ENCODE measurements around the gene CMTR1. TPM values are rescaled to one million over a fixed set of nuclear protein-coding genes. Genes with fewer than 3 reads are reported as not detected.
A peak's percentile ranks its signal among the peaks of the same experiment; 100 is the strongest.

Gene CMTR1
- total RNA-seq, 4 donors from 2014 or later: 35.1 to 49.2 (median 41.4) TPM

DNA sequence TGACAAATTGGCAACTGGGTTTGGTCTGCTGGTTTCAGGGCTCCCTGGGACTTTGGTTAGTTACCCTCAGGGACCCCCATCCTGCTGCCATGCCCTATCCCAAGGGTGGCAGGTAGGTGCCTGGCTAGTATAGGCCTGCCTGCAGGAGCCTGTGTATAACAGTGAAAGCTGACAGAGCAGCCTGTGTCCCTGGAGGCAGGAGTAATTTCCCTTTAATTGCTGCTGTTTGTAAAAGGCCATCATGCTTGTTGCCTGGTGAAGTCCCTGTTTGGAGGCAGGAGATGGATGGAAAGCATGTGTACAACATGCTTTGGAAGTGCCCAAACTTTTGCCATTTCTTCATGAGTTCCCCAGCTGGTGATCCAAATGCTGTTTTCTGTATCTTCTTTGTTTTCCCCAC lies 30.1 kb downstream of the CMTR1 start:
- no peak overlapping the region for H3K4me3 ChIP-seq
- H3K27me3 ChIP-seq: no peaks in the 10 kb centered on the region
- no peak for ATAC-seq
- TF ChIP-seq, protein P1, sequence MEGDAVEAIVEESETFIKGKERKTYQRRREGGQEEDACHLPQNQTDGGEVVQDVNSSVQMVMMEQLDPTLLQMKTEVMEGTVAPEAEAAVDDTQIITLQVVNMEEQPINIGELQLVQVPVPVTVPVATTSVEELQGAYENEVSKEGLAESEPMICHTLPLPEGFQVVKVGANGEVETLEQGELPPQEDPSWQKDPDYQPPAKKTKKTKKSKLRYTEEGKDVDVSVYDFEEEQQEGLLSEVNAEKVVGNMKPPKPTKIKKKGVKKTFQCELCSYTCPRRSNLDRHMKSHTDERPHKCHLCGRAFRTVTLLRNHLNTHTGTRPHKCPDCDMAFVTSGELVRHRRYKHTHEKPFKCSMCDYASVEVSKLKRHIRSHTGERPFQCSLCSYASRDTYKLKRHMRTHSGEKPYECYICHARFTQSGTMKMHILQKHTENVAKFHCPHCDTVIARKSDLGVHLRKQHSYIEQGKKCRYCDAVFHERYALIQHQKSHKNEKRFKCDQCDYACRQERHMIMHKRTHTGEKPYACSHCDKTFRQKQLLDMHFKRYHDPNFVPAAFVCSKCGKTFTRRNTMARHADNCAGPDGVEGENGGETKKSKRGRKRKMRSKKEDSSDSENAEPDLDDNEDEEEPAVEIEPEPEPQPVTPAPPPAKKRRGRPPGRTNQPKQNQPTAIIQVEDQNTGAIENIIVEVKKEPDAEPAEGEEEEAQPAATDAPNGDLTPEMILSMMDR (IDR thresholded peaks at IDR 0.05): no peak
- TF ChIP-seq POLR2A (IDR thresholded peaks at IDR 0.05): no peak
- no peak for TF ChIP-seq POLR2AphosphoS5 (IDR thresholded peaks at IDR 0.05)
- no peak for TF ChIP-seq EP300 (IDR thresholded peaks at IDR 0.05)
- H3K4me1 ChIP-seq: no peaks in the 10 kb centered on the region
- H3K36me3 ChIP-seq: peaks cover 3 to 93% of the 10 kb centered on the region in 2 donors
- no peak overlapping the region for H3K27ac ChIP-seq
- H3K9me3 ChIP-seq: peaks cover 0 to 4% (median 0%) of the 10 kb centered on the region in 3 donors

DNA sequence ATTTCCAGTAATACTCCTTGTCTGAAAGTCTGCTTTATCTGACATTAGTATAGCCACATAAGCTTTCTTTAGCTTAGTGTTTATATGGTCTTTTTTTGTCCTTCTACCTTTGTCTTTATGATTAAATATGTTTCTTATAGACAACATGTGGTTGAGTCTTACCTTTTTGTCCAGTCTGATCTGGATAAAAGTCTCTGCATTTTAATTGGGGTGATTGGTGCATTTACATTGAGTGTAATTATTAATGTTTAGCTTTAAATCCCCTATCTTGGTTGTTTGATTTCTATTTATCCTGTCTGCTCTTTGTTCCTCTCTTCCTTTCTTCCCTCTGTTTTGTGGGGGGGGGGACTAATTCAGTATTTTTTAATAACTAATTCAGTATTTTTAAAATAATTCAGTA lies 34.7 kb downstream of the CMTR1 start:
- Histone ChIP-seq H3K9me3 (peaks cover 0 to 4% (median 0%) of the 10 kb centered on the region in 3 donors), H3K4me1 (peaks cover 0 to 4% (median 0%) of the 10 kb centered on the region in 3 donors), H3K27me3 (no peaks in the 10 kb centered on the region), H3K36me3 (peaks cover 0 to 79% of the 10 kb centered on the region in 2 donors), H3K4me3 (no peak overlapping the region), H3K27ac (no peak overlapping the region)
- ATAC-seq: no peak
- no peak for TF ChIP-seq POLR2A (IDR thresholded peaks at IDR 0.05)
- no peak for TF ChIP-seq POLR2AphosphoS5 (IDR thresholded peaks at IDR 0.05)

DNA sequence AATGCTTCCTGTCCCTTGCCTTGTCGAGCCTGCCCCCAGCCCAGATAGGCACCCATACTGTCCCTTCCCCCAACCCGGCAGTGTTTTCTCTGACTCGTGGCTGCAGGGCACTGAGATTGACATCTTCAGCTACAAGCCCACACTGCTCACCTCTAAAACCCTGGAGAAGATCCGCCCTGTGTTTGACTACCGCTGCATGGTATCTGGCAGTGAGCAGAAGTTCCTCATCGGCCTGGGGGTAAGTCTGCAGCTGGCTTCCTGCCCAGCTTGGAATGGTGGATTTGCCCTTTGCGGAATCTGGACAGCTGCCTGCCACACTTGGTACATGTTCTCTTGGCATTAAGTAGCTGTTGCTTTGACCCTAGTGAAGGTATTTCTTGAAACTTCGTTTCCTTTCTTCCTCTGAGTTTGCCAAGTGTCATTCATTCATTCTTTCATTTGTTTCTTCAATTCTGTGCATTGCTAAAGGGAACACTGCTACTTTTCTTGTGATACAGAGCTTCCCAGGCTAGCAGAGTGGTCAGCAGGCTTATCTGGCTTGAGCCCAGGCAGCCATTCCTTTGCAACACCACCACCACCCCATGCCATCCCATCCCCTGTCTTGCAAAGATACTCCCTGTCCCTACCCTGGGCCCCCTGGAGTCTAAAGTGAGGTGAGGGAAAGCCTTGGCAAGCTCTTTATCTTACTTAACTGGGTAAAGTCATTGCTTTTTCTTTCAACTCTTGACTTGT lies 40.5 kb downstream of the CMTR1 start:
- Histone ChIP-seq H3K36me3 (peaks cover 0 to 87% of the 10 kb centered on the region in 2 donors), H3K4me3 (no peak overlapping the region), H3K9me3 (no peaks in the 10 kb centered on the region), H3K4me1 (peaks cover 0 to 17% (median 0%) of the 10 kb centered on the region in 3 donors), H3K27me3 (no peaks in the 10 kb centered on the region), H3K27ac (peak overlapping the region in 2 of 4 donors; percentile 5 to 26)
- WGBS, 2 donors (ENCODE audit: low coverage in 1 of 2): 14 to 54% methylated on average over 1 to 2 of the region's 8 CpGs
- peak; percentile 87 for TF ChIP-seq POLR2AphosphoS5 (IDR thresholded peaks at IDR 0.05)
- TF ChIP-seq EP300 (IDR thresholded peaks at IDR 0.05): no peak
- ATAC-seq: peak; percentile 55

DNA sequence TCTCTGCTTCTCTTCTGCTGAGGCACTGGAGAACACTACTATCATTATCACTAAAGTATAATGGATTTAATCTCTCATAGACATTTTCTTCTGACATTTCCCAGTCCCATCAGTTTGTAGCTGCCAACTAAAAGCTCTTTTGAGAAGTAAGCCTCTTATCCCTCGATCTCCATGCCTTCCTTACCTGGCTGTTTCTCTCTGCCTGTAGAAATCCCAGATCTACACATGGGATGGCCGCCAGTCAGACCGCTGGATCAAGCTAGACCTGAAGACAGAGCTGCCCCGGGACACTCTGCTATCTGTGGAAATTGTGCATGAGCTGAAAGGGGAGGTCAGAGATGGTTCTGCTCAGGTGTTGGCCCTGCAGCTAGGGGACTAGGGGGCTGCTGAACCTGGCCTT lies 41.3 kb downstream of the CMTR1 start:
- WGBS, 2 donors (ENCODE audit: low coverage in 1 of 2): 100% methylated on average over 4 of the region's 4 CpGs; no CpG with 5 or more reads in 1 of the 2 donors
- Histone ChIP-seq H3K27me3 (no peaks in the 10 kb centered on the region), H3K27ac (no peak overlapping the region), H3K36me3 (peaks cover 0 to 91% of the 10 kb centered on the region in 2 donors), H3K4me1 (peaks cover 0 to 17% (median 0%) of the 10 kb centered on the region in 3 donors), H3K4me3 (no peak overlapping the region), H3K9me3 (no peaks in the 10 kb centered on the region)
- no peak for ATAC-seq
- TF ChIP-seq EP300 (IDR thresholded peaks at IDR 0.05): no peak
- no peak for TF ChIP-seq POLR2AphosphoS5 (IDR thresholded peaks at IDR 0.05)
- TF ChIP-seq, protein P1 (IDR thresholded peaks at IDR 0.05): no peak
- TF ChIP-seq POLR2A (IDR thresholded peaks at IDR 0.05): no peak

DNA sequence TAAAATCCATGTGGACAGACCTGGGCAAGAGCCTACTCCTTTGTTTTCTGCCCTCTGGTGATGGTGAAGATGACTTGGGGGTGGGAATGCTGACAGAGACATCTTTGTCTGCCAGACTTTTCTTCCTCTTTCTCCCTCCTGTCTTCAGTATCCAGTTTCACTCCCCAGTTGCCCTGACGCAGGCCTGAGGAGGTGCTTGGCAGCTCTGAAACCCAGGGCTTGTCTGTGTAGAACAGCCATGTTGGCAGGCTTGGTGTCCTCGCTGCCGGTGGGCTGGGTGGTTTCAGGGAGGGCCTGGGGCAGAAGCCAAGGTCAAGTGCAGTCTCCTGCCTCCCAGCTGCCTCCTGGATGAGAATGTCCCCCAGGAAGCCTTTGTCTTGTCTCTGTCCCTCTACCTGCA lies 44.2 kb downstream of the CMTR1 start:
- Histone ChIP-seq H3K27me3 (no peaks in the 10 kb centered on the region), H3K9me3 (no peaks in the 10 kb centered on the region), H3K4me1 (peaks cover 0 to 17% (median 0%) of the 10 kb centered on the region in 3 donors), H3K4me3 (no peak overlapping the region), H3K36me3 (peaks cover 0 to 100% of the 10 kb centered on the region in 2 donors), H3K27ac (no peak overlapping the region)
- WGBS, 2 donors (ENCODE audit: low coverage in 1 of 2): 55% methylated on average over 2 of the region's 3 CpGs; no CpG with 5 or more reads in 1 of the 2 donors
- no peak for TF ChIP-seq POLR2AphosphoS5 (IDR thresholded peaks at IDR 0.05)
- ATAC-seq: no peak

DNA sequence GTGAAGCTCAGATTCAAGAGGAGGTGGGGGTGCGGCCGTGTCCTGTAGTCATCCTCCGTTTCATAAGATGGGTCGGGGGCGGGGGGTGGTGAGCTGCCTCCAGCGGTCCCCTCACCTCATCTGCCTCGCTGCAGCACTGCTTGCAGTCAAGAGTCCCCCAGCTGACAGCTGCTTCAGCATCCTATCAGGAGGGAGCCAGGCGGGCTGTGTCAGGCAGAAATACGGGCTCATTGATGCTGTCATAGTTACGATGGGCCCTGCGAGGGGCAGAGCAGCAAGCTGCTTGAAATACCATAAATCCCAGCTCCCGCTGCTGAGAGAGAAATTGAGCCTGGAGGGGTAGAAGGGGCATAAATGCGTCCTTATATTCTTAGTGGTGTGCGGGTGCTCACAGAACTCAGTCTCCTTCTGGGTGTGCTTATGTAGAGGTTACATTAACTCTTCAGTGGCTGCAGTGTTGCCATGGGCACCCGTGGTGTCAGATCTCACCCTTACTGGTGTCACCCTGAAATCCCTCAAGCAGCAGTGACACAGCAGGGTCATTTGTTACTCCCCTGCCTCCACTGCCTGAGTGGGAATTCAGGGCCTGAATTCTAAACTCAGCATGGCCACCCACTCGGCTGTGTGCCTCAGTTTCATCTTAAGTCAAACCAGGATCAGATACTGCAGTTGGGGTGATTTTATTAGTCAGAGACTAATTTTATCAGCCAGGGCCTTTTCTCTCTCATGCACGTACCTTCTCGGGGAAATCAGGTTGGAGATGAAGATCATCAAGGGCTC lies 44.8 kb downstream of the CMTR1 start:
- 85 to 90% methylated on average over 2 to 6 of the region's 18 CpGs for WGBS, 2 donors (ENCODE audit: low coverage in 1 of 2)
- no peak for ATAC-seq
- H3K4me1 ChIP-seq: peaks cover 0 to 13% (median 0%) of the 10 kb centered on the region in 3 donors

More for the DNA sequence above, 44.8 kb downstream of the CMTR1 start:
- H3K4me3 ChIP-seq: no peak overlapping the region
- no peaks in the 10 kb centered on the region for H3K9me3 ChIP-seq
- TF ChIP-seq POLR2A (IDR thresholded peaks at IDR 0.05): no peak
- TF ChIP-seq, protein P1 (IDR thresholded peaks at IDR 0.05): no peak
- no peak for TF ChIP-seq EP300 (IDR thresholded peaks at IDR 0.05)
- no peak for TF ChIP-seq POLR2AphosphoS5 (IDR thresholded peaks at IDR 0.05)
- no peaks in the 10 kb centered on the region for H3K27me3 ChIP-seq
- peaks cover 0 to 100% of the 10 kb centered on the region in 2 donors for H3K36me3 ChIP-seq
- H3K27ac ChIP-seq: no peak overlapping the region
